Measurements from ENCODE around the gene LRP8.

GRCh38 chr1:53375440-53375839, 47.6 kb upstream of the LRP8 start:
- TF ChIP-seq ZNF138 (CRISPR knock-in tag; conservative IDR thresholded peaks at IDR 0.05): no peak
- TF ChIP-seq MAX (CRISPR knock-in tag; IDR thresholded peaks at IDR 0.05): no peak
- TF ChIP-seq, protein P1, sequence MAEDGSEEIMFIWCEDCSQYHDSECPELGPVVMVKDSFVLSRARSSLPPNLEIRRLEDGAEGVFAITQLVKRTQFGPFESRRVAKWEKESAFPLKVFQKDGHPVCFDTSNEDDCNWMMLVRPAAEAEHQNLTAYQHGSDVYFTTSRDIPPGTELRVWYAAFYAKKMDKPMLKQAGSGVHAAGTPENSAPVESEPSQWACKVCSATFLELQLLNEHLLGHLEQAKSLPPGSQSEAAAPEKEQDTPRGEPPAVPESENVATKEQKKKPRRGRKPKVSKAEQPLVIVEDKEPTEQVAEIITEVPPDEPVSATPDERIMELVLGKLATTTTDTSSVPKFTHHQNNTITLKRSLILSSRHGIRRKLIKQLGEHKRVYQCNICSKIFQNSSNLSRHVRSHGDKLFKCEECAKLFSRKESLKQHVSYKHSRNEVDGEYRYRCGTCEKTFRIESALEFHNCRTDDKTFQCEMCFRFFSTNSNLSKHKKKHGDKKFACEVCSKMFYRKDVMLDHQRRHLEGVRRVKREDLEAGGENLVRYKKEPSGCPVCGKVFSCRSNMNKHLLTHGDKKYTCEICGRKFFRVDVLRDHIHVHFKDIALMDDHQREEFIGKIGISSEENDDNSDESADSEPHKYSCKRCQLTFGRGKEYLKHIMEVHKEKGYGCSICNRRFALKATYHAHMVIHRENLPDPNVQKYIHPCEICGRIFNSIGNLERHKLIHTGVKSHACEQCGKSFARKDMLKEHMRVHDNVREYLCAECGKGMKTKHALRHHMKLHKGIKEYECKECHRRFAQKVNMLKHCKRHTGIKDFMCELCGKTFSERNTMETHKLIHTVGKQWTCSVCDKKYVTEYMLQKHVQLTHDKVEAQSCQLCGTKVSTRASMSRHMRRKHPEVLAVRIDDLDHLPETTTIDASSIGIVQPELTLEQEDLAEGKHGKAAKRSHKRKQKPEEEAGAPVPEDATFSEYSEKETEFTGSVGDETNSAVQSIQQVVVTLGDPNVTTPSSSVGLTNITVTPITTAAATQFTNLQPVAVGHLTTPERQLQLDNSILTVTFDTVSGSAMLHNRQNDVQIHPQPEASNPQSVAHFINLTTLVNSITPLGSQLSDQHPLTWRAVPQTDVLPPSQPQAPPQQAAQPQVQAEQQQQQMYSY (CRISPR knock-in tag; IDR thresholded peaks at IDR 0.05): no peak
- TF ChIP-seq, protein P2, sequence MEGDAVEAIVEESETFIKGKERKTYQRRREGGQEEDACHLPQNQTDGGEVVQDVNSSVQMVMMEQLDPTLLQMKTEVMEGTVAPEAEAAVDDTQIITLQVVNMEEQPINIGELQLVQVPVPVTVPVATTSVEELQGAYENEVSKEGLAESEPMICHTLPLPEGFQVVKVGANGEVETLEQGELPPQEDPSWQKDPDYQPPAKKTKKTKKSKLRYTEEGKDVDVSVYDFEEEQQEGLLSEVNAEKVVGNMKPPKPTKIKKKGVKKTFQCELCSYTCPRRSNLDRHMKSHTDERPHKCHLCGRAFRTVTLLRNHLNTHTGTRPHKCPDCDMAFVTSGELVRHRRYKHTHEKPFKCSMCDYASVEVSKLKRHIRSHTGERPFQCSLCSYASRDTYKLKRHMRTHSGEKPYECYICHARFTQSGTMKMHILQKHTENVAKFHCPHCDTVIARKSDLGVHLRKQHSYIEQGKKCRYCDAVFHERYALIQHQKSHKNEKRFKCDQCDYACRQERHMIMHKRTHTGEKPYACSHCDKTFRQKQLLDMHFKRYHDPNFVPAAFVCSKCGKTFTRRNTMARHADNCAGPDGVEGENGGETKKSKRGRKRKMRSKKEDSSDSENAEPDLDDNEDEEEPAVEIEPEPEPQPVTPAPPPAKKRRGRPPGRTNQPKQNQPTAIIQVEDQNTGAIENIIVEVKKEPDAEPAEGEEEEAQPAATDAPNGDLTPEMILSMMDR (IDR thresholded peaks at IDR 0.05): no peak
- TF ChIP-seq, protein P3, sequence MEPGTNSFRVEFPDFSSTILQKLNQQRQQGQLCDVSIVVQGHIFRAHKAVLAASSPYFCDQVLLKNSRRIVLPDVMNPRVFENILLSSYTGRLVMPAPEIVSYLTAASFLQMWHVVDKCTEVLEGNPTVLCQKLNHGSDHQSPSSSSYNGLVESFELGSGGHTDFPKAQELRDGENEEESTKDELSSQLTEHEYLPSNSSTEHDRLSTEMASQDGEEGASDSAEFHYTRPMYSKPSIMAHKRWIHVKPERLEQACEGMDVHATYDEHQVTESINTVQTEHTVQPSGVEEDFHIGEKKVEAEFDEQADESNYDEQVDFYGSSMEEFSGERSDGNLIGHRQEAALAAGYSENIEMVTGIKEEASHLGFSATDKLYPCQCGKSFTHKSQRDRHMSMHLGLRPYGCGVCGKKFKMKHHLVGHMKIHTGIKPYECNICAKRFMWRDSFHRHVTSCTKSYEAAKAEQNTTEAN (CRISPR knock-in tag; IDR thresholded peaks at IDR 0.05): no peak
- TF ChIP-seq ZNF425 (CRISPR knock-in tag; conservative IDR thresholded peaks at IDR 0.05): no peak
- no peak for TF ChIP-seq OVOL2 (CRISPR knock-in tag; IDR thresholded peaks at IDR 0.05; ENCODE audit: borderline replicate concordance)
- TF ChIP-seq JAZF1 (CRISPR knock-in tag; IDR thresholded peaks at IDR 0.05): no peak
- no peak for TF ChIP-seq CBFB (CRISPR knock-in tag; IDR thresholded peaks at IDR 0.05; ENCODE audit: low read depth)
- no peak for TF ChIP-seq FOXK1 (CRISPR knock-in tag; IDR thresholded peaks at IDR 0.05)
- TF ChIP-seq NR1H2 (CRISPR knock-in tag; IDR thresholded peaks at IDR 0.05): no peak
- TF ChIP-seq FOXP1 (CRISPR knock-in tag; IDR thresholded peaks at IDR 0.05; ENCODE audit: borderline replicate concordance): no peak
- no peak for TF ChIP-seq ZNF121 (CRISPR knock-in tag; IDR thresholded peaks at IDR 0.05)
- no peak for TF ChIP-seq ESRRA (CRISPR knock-in tag; IDR thresholded peaks at IDR 0.05; ENCODE audit: borderline replicate concordance)
